Psoas muscle (tissue), 8 donors: Measurements from ENCODE around the gene PLXDC2. TPM values are rescaled to one million over a fixed set of nuclear protein-coding genes. Genes with fewer than 3 reads are reported as not detected.

Experiments used
- ATAC-seq, 4 donors: fragments of 200-7000 bp; cut with Tn5 transposase; one replicate each; pipeline ENCODE4 v1.9.1; 2020; ENCODE audit warnings: moderate library complexity in 3 of 4, mild to moderate bottlenecking in 2 of 4
- DNase-seq, 2 donors: peaks; one replicate each; pipeline ENCODE4 v3.0.0-alpha.2; 2020
- H3K27ac ChIP-seq: fragments of 200-600 bp; one replicate; pipeline ENCODE4 v1.8.0; 2022
- H3K27me3 ChIP-seq, 3 donors: fragments of 200-600 bp in 1 of 3; one replicate each; pipeline versions ENCODE4 v1.6.1 to v1.8.0; 2013 to 2022; ENCODE audit warnings: low read length in 2 of 3, mild to moderate bottlenecking in 2 of 3, moderate library complexity in 1 of 3; ENCODE audit not compliant: insufficient read depth in 3 of 3
- H3K36me3 ChIP-seq, 2 donors: fragments of 200-600 bp in 1 of 2; one replicate each; pipeline versions ENCODE4 v1.6.1 to v1.8.0; 2013 to 2022; ENCODE audit warnings: low read depth in 1 of 2, mild to moderate bottlenecking in 1 of 2, moderate library complexity in 1 of 2; ENCODE audit not compliant: insufficient read depth in 1 of 2
- H3K4me1 ChIP-seq: fragments of 200-600 bp; one replicate; pipeline ENCODE4 v1.8.0; 2022
- H3K4me3 ChIP-seq: fragments of 200-600 bp; one replicate; pipeline ENCODE4 v1.8.0; 2022; ENCODE audit warnings: mild to moderate bottlenecking
- H3K9me3 ChIP-seq: fragments of 200-600 bp; one replicate; pipeline ENCODE4 v1.8.0; 2022
- WGBS, 3 donors: extraction: QIAGEN DNeasy Blood & Tissue Kit; methylation state at CpG; one replicate each; pipeline versions ENCODE4 v1.1.6 to v1.1.7; 2013; 5-methylcytosine and 5-hydroxymethylcytosine counted together
- intact Hi-C, 2 donors: fragments of 100-400 bp; cut with DNase I; formaldehyde crosslinking; loops; one replicate each; pipeline versions ENCODE4 v1.11.0 to v1.14.2; 2022
- polyA plus RNA-seq, 3 donors: library from polyadenylated mRNA; stranded (reverse); fragments of 200-250 nt; gene quantifications; one replicate each; pipeline ENCODE4 v1.2.3, GENCODE V29; 2013
- total RNA-seq, 4 donors: library from RNA; stranded (reverse); fragmentation: NEBNext Ultra II Directional in 2 of 4; extraction: Animal tissue kit (Norgen Biotek cat#: 25700) in 2 of 4; gene quantifications; one replicate each; pipeline versions ENCODE4 v1.2.1 to v1.2.4, GENCODE V29; 2021 to 2023
- TF ChIP-seq, protein P1 (sequence below): fragments of 200-600 bp; IDR thresholded peaks from one replicate; pipeline ENCODE4 v1.8.0; 2022; ENCODE audit warnings: antibody characterized with exemption
- donor health status: healthy with polysubstance abuse.
- donor health status: DM: no; HTN: no; CAD: no; lungs with moderate emphysema.
- donor health status: Bipolar disorder and iron deficiency.
- donor health status: healthy.
- donor health status: DM: yes; HTN: yes; CAD: no.
- donor health status: DM: no; HTN: no; CAD: no.
- donor health status: DM: no; HTN: no; CAD: no.
- donor health status: DM: yes; HTN: yes; CAD: no.

The PLXDC2 gene
- total and polyA plus RNA-seq, 7 donors: 2.3 to 21.4 (median 9.2) TPM

DNA sequence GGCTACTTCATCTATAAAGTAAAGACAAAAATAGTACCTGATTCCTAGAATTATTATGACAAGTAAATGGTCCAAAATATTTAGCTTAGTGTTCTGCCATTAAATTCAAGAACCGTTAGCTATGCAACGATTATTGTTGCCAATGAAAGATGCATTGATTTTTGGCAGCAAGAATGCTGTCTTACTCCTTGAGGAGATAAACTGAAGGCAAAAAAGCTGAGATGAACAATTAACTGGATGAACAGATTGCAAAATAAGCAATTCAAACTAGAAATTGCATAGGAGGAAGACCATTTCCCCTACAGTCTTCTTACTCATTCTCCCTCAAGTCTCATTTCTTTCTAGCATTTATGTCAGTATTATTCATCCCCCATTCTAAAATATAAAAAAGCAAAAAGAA lies 484.5 kb downstream of the PLXDC2 start:
- TF ChIP-seq, protein P1, sequence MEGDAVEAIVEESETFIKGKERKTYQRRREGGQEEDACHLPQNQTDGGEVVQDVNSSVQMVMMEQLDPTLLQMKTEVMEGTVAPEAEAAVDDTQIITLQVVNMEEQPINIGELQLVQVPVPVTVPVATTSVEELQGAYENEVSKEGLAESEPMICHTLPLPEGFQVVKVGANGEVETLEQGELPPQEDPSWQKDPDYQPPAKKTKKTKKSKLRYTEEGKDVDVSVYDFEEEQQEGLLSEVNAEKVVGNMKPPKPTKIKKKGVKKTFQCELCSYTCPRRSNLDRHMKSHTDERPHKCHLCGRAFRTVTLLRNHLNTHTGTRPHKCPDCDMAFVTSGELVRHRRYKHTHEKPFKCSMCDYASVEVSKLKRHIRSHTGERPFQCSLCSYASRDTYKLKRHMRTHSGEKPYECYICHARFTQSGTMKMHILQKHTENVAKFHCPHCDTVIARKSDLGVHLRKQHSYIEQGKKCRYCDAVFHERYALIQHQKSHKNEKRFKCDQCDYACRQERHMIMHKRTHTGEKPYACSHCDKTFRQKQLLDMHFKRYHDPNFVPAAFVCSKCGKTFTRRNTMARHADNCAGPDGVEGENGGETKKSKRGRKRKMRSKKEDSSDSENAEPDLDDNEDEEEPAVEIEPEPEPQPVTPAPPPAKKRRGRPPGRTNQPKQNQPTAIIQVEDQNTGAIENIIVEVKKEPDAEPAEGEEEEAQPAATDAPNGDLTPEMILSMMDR: no peak
- intact Hi-C loops: no loop called here
- H3K36me3 ChIP-seq: no peaks in the 10 kb centered on the region
- H3K4me3 ChIP-seq: no peak overlapping the region
- no peaks in the 10 kb centered on the region for H3K9me3 ChIP-seq
- ATAC-seq: no peak
- H3K4me1 ChIP-seq: no peaks in the 10 kb centered on the region
- H3K27me3 ChIP-seq: no peaks in the 10 kb centered on the region
- H3K27ac ChIP-seq: no peak overlapping the region
- DNase-seq: no peak
- 57 to 73% (median 62%) methylated on average over 2 of the region's 2 CpGs for WGBS, 3 donors

DNA sequence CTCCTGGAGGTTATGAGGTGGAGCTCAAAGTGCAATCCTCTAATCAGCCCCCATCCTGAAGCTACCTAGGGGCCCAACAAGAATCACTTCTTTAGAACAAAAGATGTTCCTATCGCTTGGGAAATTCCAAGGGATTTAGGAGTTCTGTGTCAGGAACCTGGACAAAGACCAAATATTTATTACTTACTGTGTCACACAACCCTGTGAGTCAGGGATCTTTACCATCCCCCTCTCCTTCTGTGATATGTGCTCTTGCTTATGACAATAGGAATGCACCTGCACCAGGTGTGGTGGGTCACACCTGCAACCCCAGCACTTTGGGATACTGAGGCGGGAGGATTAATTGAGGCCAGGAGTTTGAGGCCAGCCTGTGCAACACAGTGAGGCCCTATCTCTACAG lies 485.8 kb downstream of the PLXDC2 start:
- ATAC-seq (no peak), DNase-seq (no peak)
- intact Hi-C loops: no loop called here
- TF ChIP-seq, protein P1: no peak
- Histone ChIP-seq H3K9me3 (no peaks in the 10 kb centered on the region), H3K4me3 (no peak overlapping the region), H3K27me3 (no peaks in the 10 kb centered on the region), H3K4me1 (no peaks in the 10 kb centered on the region), H3K27ac (no peak overlapping the region), H3K36me3 (no peaks in the 10 kb centered on the region)
- WGBS, 3 donors: 69 to 78% (median 76%) methylated on average over 2 of the region's 2 CpGs

DNA sequence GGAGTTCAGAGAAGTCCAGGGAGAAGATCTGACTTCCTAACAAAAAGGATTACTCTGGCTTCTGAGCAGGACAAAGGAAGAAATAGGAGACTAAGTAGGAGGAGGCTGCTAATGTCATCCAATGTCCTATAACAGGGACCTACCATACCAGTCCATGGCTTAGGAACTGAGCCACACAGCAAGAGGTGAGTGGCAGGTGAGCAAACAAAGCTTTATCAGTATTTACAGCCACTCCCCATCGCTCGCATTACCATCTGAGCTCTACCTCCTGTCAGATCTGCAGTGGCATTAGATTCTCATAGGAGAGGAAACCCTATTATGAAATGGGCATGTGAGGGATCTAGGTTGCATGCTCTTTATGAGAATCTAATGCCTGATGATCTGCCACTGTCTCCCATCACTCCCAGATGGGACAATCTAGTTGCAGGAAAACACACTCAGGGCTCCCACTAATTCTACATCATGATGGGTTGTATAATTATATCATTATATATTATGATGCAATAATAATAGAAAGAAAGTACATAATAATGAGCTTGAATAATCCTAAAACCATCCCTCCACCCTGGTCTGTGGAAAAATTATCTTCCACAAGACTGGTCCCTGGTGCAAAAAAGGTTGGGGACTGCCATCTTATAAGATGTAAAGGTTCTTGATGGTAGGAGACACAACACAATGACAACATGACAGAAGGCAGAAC lies 487.4 kb downstream of the PLXDC2 start:
- no peaks in the 10 kb centered on the region for H3K4me1 ChIP-seq
- H3K27ac ChIP-seq: no peak overlapping the region
- TF ChIP-seq, protein P1: no peak
- intact Hi-C loops: no loop called here
- no peak overlapping the region for H3K4me3 ChIP-seq
- H3K9me3 ChIP-seq: no peaks in the 10 kb centered on the region
- WGBS, 3 donors: 93 to 100% (median 95%) methylated on average over 2 of the region's 2 CpGs
- DNase-seq (no peak), ATAC-seq (no peak)
- no peaks in the 10 kb centered on the region for H3K27me3 ChIP-seq
- H3K36me3 ChIP-seq: no peaks in the 10 kb centered on the region

DNA sequence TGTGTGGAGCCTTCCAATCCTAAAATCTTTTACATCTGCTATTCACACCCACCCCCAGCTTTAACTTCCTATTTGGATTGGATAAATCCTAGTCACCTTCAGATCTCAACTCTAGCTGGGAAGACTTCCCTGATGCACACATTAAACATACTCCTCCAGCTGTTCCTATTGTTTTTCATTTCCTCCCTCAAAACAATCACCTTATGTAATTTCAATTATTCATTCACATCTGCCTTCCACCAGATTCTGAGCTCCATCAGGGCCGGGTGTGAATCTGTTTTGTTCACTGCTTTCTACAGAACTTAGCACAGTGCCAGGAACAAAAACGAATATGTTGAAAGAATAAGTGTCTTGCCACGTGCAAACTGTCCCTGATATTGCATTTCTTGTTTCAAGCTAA lies 497.4 kb downstream of the PLXDC2 start:
- Histone ChIP-seq H3K4me3 (no peak overlapping the region), H3K27me3 (no peaks in the 10 kb centered on the region), H3K9me3 (no peaks in the 10 kb centered on the region), H3K27ac (no peak overlapping the region), H3K36me3 (no peaks in the 10 kb centered on the region), H3K4me1 (no peaks in the 10 kb centered on the region)
- WGBS, 3 donors: 22 to 29% (median 25%) methylated on average over 3 of the region's 3 CpGs
- DNase-seq (no peak), ATAC-seq (no peak)
- TF ChIP-seq, protein P1: no peak
- intact Hi-C loops: no loop called here

DNA sequence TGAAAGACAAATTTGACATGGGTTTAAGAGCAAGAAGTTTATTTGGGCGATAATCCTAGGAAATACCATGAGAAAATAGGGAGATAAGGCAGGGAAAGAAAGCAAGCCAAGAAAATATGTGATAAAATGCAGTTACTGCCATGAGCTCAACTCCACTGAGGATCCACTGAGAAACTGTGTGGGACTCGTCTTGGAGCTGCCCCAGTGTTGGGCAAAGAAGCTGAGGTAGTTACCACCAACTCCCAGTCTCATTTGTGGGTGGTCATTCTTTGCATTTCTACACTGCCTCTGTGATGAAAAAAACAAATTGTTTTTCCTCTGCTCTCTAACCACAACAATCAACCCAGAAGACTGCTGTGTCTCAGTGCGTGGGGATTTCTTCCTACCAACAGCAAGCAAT lies 498.2 kb downstream of the PLXDC2 start:
- H3K9me3 ChIP-seq: no peaks in the 10 kb centered on the region
- intact Hi-C loops: no loop called here
- TF ChIP-seq, protein P1: no peak
- ATAC-seq (no peak), DNase-seq (no peak)
- H3K27ac ChIP-seq: no peak overlapping the region
- H3K36me3 ChIP-seq: no peaks in the 10 kb centered on the region
- WGBS, 3 donors: 72 to 80% (median 78%) methylated on average over 3 of the region's 3 CpGs
- no peaks in the 10 kb centered on the region for H3K4me1 ChIP-seq
- no peaks in the 10 kb centered on the region for H3K27me3 ChIP-seq
- H3K4me3 ChIP-seq: no peak overlapping the region
